K562 (cell line): ENCODE measurements around the gene TRIM3. TPM values are rescaled to one million over a fixed set of nuclear protein-coding genes. Genes with fewer than 3 reads are reported as not detected.

Source experiments
- GATAD2B ChIP-seq: fragments of 450-650 bp; IDR thresholded peaks from 2 replicates; pipeline ENCODE4 v1.6.1; 2017; ENCODE audit warnings: mild to moderate bottlenecking, borderline replicate concordance
- GMEB1 ChIP-seq: fragments of 250-450 bp; sonication (Bioruptor Pico); IDR thresholded peaks from 2 replicates; pipeline ENCODE4 v1.4.0; 2020; ENCODE audit warnings: mild to moderate bottlenecking
- MNT ChIP-seq, 2 experiments: fragments of 450-650 bp; conservative IDR thresholded peaks; 2 replicates each; pipeline ENCODE4 v1.6.1; 2017; ENCODE audit warnings: mild to moderate bottlenecking in 2 of 2, moderate library complexity in 2 of 2
- NFYB ChIP-seq: IDR thresholded peaks from 2 replicates; pipeline ENCODE4 v1.6.1; 2011; ENCODE audit warnings: mild to moderate bottlenecking, moderate library complexity; ENCODE audit not compliant: insufficient read length; ENCODE audit errors: extremely low read depth
- SNAPC5 ChIP-seq: fragments of 250-450 bp; sonication (Bioruptor Pico); IDR thresholded peaks from 2 replicates; pipeline ENCODE4 v1.8.0; 2021; ENCODE audit warnings: moderate library complexity, mild to moderate bottlenecking, inconsistent platforms
- ZBTB9 ChIP-seq: fragments of 450-650 bp; formaldehyde crosslinking; IDR thresholded peaks from 2 replicates; pipeline ENCODE4 v1.4.0; 2020; ENCODE audit warnings: mild to moderate bottlenecking, moderate library complexity
- ZNF280B ChIP-seq: fragments of 250-450 bp; sonication (Bioruptor Pico); IDR thresholded peaks from 2 replicates; pipeline ENCODE4 v1.5.1; 2021; ENCODE audit warnings: mild to moderate bottlenecking
- ZNF592 ChIP-seq: fragments of 450-650 bp; IDR thresholded peaks from 2 replicates; pipeline ENCODE4 v1.6.1; 2017; ENCODE audit warnings: antibody characterized with exemption, mild to moderate bottlenecking
- ZNF644 ChIP-seq: fragments of 200-800 bp; sonication (Bioruptor generic); IDR thresholded peaks from 2 replicates; pipeline ENCODE4 v1.6.1; 2016; ENCODE audit warnings: low read depth, missing genetic modification characterization, missing compliant biosample characterization
- polyA plus RNA-seq, 8 experiments: library from polyadenylated mRNA; depleted of rRNA in 4 of 8; stranded (reverse) in 5 of 8; unstranded in 3 of 8; fragments of >200 nt; fragmentation: Nextera tagmentation in 2 of 8; fragmentation: Illumina TruSeq in 1 of 8; extraction: Ambion mirVana in 2 of 8; extraction: Trizol in 1 of 8; gene quantifications; 2 replicates each; pipeline versions ENCODE4 v1.2.1 to v1.2.3, GENCODE V29; 2011 to 2014; ENCODE audit warnings: inconsistent platforms in 1 of 8, missing spikeins in 1 of 8
- total RNA-seq, 7 experiments: library from RNA; depleted of rRNA in 6 of 7; stranded (reverse); fragments of >200 nt in 6 of 7; fragmentation: Illumina TruSeq in 2 of 7; extraction: Trizol in 2 of 7; gene quantifications; 2 replicates each; pipeline versions ENCODE4 v1.2.1 to v1.2.3, GENCODE V29; 2011 to 2021; ENCODE audit warnings: low replicate concordance in 1 of 7

The TRIM3 gene
- total and polyA plus RNA-seq, 9 of the 15 experiments (the other 6 are each of a cell fraction or from before 2014, with no cell fraction given) = 0.45 to 9.2 (median 4.7) TPM

GRCh38 chr11:6473451-6474412, at the start of gene TRIM3 (continued):
- TF ChIP-seq ZNF592 (0 out of 2 replicates have a peak, but pooled peaks have one; percentile 8), ZBTB9 (CRISPR knock-in tag) (peak; percentile 66), MNT (conservative IDR thresholded peaks at IDR 0.05) (0 out of 4 replicates have a peak, but pooled peaks have one; percentile 17 to 27), SNAPC5 (no peak), ZNF644 (tag) (no peak), ZNF280B (CRISPR knock-in tag) (no peak), GMEB1 (CRISPR knock-in tag) (0 out of 2 replicates have a peak, but pooled peaks have one; percentile 13), GATAD2B (peak; percentile 53; the same call in 1 of the 2 replicates), NFYB (no peak)
